ENCODE results near the gene TTLL11.
A peak's percentile ranks its signal among the peaks of the same experiment; 100 is the strongest.

- TF ChIP-seq POLR2A (IDR thresholded peaks at IDR 0.05) (no peak), CTCF (IDR thresholded peaks at IDR 0.05) (peak in 1 of 5 experiments; percentile 10)
Measured at GRCh38 chr9:121929893-121930875, 162.9 kb downstream of the TTLL11 start.

Data from tibial nerve (tissue), 3 donors.